ENCODE data around the gene SH3RF3. TPM values are rescaled to one million over a fixed set of nuclear protein-coding genes. Genes with fewer than 3 reads are reported as not detected.
"Not testable (repeated sequence)": the region's sequence is repeated elsewhere in the genome, so short reads cannot be mapped to it uniquely, and the experiment has no call there.

Gene SH3RF3
- total RNA-seq, 1 donor = 0.54 TPM

DNA sequence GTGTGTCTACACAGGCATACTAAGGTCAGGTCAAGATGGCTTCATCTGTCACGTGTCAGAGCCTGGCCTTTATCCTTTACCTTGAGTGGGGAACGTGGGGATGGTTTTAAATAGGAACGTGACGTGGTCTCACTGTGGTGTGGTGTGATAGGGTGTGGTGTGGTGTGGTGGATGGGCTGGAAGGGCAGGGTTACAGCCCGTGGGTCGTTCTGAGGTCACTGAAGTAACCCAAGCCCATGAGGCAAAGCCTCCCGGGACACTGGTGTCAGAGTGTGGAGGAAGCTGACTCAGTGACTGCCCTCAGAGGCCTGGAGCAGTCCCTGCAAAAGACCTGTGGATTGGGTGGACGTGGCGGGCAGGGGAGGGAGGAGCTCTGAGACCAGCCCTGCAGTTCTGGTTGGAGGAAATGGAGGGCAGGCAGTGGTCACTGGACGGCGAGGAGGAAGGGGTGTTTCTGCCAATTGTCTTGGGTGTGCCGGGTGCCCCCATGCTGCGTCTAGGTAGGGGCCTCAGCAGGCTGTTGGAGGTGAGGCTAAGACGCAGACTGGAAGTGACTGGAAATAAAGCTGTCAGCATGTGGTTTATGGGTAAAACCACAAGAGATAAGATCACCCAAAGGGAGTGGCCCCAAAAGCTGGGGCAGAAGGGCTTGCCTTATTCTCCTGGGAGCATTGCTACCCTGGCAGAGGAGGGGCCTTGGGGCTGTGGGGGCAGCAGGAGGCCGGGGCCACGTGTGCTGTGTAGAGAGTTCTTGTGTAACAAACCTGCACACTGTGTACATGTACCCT lies 84.8 kb downstream of the SH3RF3 start:
- peak; percentile 29 to 95 (median 87) for DNase-seq (ENCODE audit: low read depth in 2 of 3, low spot score in 2 of 3)

GRCh38 chr2:109214651-109215371 lies 85.8 kb downstream of the SH3RF3 start:
- DNase-seq (ENCODE audit: low read depth in 2 of 3, low spot score in 2 of 3) = no peak

- no peak for DNase-seq (ENCODE audit: low read depth in 2 of 3, low spot score in 2 of 3)
These were observed 86.9 kb downstream of the SH3RF3 start for GRCh38 chr2:109215866-109216265.

- DNase-seq (ENCODE audit: low read depth in 2 of 3, low spot score in 2 of 3) = no peak
These were observed 87.3 kb downstream of the SH3RF3 start for GRCh38 chr2:109216332-109216731.

DNA sequence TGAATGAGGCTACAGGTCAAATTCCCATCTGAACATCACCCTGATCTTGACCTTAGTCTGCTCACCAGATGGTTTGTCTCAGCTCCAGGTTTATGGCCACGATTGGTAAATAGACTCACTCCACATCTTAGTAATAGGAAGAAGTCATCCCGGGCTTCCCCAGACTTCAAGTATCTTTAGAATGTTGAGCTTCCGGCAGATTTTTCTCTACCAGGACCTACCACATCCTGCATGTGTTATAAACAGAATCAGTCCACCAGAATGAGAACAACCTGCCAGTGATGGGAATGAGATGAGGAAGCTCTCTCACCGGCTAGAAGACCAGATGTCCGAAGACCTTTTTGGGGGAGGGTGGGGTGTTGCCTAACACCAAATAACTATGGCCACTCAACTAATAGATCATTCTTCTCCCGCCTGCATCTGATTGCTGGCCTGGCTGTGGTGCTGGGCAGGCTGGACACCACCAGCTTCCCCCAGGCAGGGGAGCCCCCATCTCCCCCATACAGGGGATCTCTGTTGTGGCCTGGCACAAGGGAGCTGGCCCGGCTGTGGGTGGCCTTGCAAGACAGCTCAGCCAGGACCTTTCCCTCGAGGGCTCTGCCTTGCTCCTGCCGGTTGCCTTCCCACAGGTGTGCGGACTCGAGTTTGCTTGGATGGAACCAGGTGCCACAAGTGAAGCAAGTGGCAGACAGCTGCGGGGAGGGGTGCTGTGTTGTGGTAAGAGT lies 88.5 kb downstream of the SH3RF3 start:
- DNase-seq (ENCODE audit: low read depth in 2 of 3, low spot score in 2 of 3) = no peak

DNA sequence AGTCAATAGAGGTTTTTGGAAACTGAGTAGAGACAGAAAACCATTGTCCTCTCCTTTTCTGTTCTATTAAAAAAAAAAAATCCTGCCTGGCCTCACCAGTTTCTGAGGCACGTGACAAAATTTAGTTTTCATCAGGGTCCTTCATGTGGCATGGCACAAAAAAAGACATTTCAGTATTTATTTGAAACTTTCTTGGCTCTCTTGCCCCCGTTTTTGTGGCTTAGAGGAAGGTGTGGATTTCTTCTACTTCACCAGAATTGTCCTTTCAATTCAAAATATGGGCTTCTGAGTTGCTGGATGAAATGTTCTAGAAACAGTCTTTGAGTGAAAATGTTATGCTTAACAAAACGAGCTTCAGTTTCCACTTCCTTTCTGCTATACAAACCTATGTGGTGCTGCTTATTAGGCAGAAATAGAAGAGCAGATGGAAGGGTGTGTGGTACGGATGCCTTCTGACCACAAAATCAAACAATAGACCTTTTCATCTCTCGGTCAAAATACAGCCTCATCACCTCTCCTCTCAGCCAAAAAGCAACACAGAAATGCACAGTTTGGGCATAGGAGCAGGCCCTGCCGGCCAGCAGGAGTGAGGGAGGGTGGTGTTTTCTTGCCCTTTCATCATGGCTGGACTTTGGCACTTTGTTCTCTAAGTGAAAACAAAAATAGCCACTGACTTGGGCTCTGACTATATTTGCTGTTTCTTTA lies 89.2 kb downstream of the SH3RF3 start:
- peak in 1 of 3 donors; percentile 57 for DNase-seq (ENCODE audit: low read depth in 2 of 3, low spot score in 2 of 3)

GRCh38 chr2:109218792-109219126 lies 89.8 kb downstream of the SH3RF3 start:
- DNase-seq (ENCODE audit: low read depth in 2 of 3, low spot score in 2 of 3) = no peak

DNA sequence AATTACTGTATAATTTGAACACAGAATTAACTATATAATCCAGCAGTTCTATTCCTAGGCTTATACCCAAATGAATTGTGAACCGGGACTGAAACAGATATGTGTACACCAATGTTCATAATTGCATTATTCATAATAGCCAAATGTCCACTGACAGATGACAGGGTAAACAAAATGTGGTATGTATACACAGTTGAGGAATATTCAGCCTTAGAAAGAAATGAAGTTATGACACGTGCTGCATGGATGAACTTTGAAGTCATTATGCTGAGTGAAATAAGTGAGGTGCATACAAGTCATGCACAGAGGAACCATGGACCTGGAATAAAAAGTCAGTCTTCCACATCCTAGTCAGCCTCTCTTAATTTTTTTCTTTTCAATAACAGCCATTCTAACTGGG lies 91.9 kb downstream of the SH3RF3 start:
- no peak for DNase-seq (ENCODE audit: low read depth in 2 of 3, low spot score in 2 of 3)

GRCh38 chr2:109221316-109221715 lies 92.3 kb downstream of the SH3RF3 start:
- not testable (repeated sequence) for DNase-seq (ENCODE audit: low read depth in 2 of 3, low spot score in 2 of 3)

DNA sequence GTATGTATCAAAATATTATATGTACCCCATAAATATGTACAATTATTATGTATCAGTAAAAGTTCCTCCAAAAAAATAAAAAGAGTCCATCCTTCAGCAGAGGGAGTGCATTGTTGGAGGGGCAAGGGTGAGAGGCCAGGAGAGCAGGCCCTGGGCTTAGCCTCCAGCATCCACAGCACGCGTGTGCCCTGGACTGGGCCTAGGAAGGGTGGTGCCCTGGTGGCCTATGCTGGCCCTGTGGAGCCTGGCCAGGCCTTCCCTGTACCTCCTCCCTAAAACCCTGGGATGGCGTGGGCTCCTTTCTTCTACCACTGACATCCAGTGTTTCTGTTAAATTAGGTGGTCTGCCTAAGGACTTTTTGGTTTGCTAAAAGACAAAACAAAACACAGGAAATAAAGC lies 93.4 kb downstream of the SH3RF3 start:
- no peak for DNase-seq (ENCODE audit: low read depth in 2 of 3, low spot score in 2 of 3)

DNA sequence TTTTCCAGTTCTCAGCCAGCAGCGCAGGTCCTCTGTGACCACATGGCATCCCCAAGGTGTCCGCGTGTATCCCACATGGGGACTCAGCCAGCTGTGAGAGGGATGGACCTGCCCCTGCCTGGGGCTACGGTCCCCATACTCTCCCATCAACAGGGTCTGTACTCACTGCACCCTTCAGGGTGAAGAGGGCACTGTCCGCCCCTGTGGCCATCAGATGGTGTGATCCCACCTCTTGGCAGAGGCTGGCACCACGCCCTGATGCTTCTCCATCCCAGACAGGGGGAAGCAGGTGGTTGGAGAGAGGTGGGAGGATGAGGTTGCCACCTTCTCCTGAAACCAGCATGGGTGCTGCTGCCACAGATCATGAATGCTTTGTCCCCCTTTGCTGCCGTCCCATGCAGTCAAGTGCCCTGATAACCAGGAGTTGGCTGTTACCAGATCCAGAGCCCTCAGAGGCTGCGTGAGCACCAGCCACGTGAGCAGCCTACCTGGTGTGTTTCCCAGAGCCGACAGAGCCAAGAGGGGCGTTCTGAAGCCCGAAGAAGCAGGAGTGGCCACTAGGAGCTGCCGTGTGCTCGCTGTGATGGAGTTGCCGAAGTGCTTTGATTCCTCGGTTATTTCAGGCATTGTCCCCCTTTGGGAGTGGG lies 93.9 kb downstream of the SH3RF3 start:
- no peak for DNase-seq (ENCODE audit: low read depth in 2 of 3, low spot score in 2 of 3)

- DNase-seq (ENCODE audit: low read depth in 2 of 3, low spot score in 2 of 3) = no peak
These were observed 94.5 kb downstream of the SH3RF3 start for GRCh38 chr2:109223490-109223889.

- not testable (repeated sequence) for DNase-seq (ENCODE audit: low read depth in 2 of 3, low spot score in 2 of 3)
These were observed 95.3 kb downstream of the SH3RF3 start for GRCh38 chr2:109224341-109224740.

DNA sequence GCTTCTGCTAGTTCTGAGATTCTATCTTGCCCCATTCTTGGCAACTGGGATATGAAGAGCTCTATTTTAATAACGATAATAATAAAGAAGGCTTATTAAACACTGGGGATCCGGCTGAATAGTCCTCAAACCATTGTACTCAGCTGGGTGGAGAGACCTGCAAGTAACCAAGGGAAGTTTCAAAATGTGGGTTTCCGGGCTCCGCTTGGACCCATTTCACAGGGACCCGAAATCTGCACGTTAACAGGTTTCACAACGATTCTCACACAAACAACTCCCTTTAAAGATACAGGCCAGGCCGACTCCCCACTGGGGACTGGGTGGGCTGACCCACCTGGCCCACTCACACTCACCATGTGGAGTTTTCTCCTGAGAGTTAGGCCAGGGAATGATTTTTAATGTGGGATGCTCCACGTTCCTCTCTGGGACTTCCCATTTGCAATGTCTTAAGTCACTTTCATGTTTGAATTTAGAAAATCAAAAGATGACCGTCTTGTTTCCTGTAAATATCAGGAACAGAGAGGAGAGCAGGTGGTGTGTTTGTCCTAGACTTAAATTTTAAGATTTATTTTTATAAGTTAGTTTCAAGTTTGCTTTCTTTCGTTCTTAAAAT lies 96.3 kb downstream of the SH3RF3 start:
- DNase-seq (ENCODE audit: low read depth in 2 of 3, low spot score in 2 of 3) = no peak

DNA sequence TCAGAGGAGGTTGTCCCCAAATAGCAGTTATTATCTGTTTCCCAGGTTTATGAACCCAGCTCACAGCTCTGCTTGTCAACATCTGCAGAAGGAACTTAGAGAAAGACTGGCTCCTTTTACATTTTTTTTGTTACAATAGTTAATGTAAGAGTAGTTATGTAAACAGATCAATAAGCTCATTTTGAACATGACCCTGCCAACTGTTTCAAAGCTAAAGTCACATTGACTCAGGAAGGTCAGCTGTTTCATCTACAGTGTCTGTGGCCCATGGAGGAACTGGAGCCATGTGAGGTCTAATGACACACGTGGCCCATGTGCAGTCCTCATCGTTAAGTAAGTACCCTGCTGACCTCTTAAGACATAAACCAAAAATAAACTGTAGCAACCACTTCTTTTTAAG lies 97.1 kb downstream of the SH3RF3 start:
- DNase-seq (ENCODE audit: low read depth in 2 of 3, low spot score in 2 of 3) = no peak

- peak in 1 of 3 donors; percentile 25 for DNase-seq (ENCODE audit: low read depth in 2 of 3, low spot score in 2 of 3)
These were observed 97.6 kb downstream of the SH3RF3 start for GRCh38 chr2:109226622-109227021.

DNA sequence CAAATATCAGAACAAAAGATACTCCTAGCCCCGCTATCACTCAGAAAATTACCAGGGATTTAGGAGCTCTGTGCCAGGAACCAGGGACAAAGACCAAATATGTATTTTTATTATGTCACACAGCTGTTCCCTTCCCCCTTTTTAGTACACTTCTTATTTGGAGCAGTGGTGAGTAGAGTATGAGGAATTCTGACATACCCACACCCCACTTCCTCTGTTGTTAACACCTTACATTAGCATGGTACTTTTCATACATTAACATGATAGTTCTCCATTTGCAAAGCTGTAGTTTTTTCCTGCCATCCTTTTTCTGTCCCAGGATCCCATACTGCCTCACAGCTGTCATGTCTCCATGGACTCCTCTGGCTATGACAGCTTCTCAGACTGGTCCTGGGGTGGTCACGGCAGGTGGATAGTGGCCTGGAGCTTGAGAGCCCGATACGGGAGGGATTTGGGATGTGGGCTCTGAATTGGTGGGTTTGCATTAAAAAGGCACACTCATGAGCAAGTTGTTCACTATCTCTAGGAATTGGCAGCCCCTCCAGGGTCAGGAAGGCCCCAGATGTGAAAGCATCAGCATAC lies 100.2 kb downstream of the SH3RF3 start:
- DNase-seq (ENCODE audit: low read depth in 2 of 3, low spot score in 2 of 3) = no peak

GRCh38 chr2:109230941-109231420 lies 102.0 kb downstream of the SH3RF3 start:
- no peak for DNase-seq (ENCODE audit: low read depth in 2 of 3, low spot score in 2 of 3)

GRCh38 chr2:109231428-109231827 lies 102.4 kb downstream of the SH3RF3 start:
- DNase-seq (ENCODE audit: low read depth in 2 of 3, low spot score in 2 of 3) = no peak
